OCI-LY1 (cell line): ENCODE results near the gene NPAS3.

Experiments used
- CTCF ChIP-seq: fragments of 200-600 bp; sonication (generic), shearing (Covaris generic); IDR thresholded peaks from 2 replicates; pipeline ENCODE4 v1.5.1; 2017; ENCODE audit warnings: mild to moderate bottlenecking, antibody characterized with exemption, low read length, moderate library complexity, mixed read lengths
- EZH2 ChIP-seq: fragments of 200-600 bp; sonication (generic), shearing (Covaris generic); IDR thresholded peaks from 2 replicates; pipeline ENCODE4 v1.8.0; 2017; ENCODE audit warnings: borderline replicate concordance, mixed run types, mild to moderate bottlenecking, antibody characterized with exemption, low read length, moderate library complexity, mixed read lengths

- TF ChIP-seq CTCF (no peak), EZH2 (no peak)
Observed at GRCh38 chr14:33622496-33622895, 683.8 kb downstream of the NPAS3 start.
